Skin of body (tissue), 2 donors: ENCODE data around the gene SFTPA2. TPM values are rescaled to one million over a fixed set of nuclear protein-coding genes. Genes with fewer than 3 reads are reported as not detected.
"Not testable (repeated sequence)": the region's sequence is repeated elsewhere in the genome, so short reads cannot be mapped to it uniquely, and the experiment has no call there.

ENCODE experiments used
- DNase-seq: peaks from one replicate; lab custom pipeline; 2025; lab: John Stamatoyannopoulos, UW
- total RNA-seq: library from RNA; depleted of rRNA; stranded (reverse); fragments of >200 nt; gene quantifications from one replicate; pipeline ENCODE4 v1.2.3, GENCODE V29; 2014

The SFTPA2 gene
- total RNA-seq, 1 donor from 2014 or later: not detected

DNA sequence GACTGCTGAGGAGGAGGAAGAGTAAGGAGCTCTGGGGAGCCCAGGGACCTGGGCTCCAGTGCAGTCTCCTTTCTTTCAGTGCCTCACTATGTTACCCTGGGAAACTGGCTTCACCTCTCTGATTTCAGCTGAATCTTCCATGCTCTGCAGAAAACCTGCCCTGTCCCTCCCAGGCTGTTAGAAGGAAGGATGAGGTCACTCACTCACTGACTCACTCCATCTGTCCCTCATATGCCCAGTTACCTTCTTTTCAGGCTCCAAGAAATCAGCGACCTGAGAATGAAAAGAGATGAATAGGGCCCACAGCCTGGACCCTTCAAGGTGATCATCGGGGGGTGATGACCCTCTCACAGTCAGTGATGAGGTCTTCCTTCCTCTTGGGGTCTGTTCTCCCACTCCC, 481 bp downstream of the SFTPA2 start:
- no peak for DNase-seq

DNA sequence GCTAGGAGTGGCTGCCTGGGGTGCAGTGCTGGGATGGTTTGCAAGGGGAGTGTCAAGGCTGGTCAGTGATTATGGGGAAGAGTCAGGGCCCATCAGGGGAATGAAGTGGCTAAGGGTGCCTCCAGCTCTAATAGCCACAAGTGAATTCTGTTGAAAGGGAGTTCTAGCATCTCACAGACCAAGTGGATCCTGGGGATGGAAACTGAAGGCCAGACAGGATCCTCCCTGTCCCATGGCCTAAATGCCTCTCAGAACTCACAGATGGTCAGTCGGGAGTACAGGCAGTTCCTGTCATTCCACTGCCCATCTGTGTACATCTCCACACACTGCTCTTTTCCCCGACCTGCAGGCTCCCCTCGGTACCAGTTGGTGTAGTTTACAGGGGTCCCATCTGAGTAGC, 3.2 kb downstream of the SFTPA2 start:
- not testable (repeated sequence) for DNase-seq

DNA sequence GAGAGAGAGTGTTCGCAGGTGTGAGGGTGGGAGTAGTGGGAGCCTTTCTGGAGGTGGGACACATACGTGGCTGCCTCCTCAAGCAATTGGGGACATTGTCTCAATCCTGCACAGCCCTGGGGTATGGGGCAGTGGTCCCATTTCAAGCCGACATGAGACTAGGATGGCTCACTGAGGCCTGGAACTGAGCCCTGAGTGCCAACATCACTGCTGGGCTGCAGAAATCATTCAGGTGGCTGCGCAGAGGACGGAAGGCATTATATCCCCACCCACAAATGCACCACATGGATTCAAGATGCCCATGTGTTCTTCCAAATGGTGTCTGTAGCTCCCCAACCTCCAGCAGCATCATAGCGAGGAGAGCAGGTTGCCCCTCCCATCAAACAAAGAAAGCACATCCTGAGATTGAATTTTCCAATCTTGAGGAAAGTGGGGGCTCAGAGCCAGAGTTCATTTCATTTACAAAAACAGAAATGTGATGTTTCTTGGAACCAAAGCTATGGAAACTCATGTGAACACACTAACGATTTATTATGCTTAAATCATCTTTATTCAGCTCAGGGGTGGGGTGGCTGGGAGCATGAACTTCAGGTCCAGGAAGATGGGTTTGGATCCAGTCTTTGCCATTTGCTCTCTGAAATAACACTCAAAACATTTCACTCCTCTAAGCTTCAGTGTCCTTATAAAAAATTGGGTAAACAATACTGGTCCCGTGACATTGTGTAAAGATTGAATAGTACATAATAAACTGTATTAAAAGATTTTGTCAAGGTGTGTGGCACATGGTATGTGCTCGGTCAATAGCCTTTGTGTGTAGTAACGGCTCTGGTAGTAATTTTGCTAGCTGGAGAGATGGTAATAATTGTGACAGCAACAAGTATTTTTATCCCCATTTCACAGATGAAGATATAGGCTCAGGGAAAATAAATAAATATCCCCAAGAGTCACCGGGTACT, 4.6 kb downstream of the SFTPA2 start:
- DNase-seq: no peak

DNA sequence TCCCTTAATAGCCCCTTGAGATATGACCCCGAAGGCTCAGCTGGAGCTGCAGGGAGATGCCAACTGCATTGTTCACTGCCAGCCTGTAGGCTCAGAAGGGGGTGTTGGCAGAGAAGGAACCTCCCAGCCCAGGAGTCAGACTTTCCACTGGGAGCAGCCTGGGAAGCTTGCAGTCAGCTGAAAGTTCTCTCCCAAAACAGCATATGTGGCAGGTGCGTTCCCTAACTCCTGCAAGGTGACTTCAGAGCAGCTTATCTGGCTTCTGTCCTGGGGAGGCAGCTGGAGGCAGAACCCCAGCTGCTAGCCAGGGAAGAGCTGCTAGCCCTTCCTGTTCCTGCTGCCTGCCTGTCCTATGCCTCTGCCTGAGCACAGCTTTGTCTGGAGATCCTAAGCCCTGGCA, 8.1 kb downstream of the SFTPA2 start:
- no peak for DNase-seq

DNA sequence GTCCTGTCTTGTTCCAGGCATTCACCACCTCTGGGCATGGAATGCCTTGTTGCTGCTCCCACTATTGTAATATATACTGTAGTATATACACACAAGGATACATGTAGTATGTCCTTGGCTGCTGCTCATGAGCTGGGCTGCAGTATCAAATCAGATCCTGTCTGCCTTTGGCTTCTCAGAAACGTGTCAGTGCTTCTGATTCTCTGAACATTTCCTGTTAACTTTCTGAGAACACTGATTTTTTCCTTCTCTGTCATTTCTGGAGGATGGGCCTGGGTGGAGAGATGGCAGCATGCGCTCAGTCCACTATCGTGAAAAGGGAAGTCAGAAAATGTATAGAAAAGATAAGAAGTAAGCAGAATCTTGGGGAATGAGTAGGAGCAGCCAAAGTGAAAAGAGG, 12.2 kb downstream of the SFTPA2 start:
- no peak for DNase-seq

DNA sequence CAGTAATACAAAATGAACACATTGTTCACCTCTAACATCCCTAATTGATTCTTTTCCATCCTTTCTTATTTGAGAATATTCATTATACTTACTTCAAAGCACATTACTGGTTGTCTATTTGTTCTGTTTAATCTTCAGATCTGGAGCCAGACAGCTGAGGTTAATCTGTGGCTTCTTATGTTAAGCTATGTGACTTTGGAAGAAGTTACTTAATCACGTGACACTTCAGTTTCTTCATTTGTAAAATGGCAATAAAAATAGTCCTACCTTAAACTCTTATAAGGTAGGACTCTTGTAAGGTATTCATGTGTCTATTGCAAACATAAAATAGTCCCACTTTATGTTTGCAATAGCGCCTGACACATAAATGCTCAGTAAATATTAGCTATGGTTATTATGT, 13.1 kb downstream of the SFTPA2 start:
- DNase-seq: not testable (repeated sequence)

DNA sequence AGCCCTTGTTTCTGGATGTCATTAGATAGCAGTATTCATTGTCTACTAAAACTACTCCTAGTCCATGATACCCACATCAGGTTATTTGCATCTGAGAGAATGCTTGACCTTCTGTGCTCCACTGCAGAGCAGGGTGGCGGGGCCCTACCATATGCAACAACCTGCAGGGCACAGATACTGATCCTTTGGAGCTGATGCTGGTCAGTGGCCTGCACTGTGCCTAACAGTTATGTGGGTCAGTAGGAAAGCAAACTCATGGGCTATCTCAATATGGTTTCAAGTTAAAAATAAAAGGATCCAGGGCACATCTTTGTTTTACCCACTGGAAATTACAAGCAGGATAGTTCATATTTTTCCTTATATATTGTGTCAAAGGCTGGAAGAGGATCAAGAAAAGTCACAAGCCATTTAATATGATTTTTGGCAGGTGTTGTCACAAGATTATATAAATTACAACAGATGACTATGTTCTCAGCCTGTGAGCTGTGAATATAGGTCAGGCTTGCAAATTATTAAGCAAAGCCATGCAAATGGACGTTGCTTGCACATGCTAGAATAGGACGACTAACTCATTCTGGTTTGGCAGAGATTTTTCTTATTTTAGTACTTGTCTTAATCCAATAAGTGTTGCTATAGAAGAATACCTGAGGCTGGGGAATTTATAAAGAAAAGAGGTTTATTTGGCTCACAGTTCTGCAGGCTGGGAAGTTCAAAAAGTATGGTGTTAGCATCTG, 15.1 kb downstream of the SFTPA2 start:
- DNase-seq: not testable (repeated sequence)

DNA sequence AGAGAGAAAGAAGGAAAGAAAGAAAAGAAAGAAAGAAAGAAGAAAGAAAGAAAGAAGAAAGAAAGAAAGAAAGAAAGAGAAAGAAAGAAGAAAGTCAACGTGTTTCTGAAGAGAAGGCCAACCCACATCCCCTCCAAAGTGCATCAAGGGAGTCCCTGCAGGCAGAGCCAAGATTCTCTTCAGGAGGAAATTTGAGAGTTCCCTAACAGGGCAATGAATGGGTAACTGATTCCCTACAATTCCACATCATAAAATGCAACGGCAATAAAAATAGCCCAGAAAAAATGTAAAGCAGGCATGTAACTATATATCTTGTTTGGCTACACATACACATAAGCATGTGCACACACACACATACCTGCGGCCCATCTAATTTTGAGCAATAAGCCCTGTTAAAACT, 15.8 kb downstream of the SFTPA2 start:
- not testable (repeated sequence) for DNase-seq

DNA sequence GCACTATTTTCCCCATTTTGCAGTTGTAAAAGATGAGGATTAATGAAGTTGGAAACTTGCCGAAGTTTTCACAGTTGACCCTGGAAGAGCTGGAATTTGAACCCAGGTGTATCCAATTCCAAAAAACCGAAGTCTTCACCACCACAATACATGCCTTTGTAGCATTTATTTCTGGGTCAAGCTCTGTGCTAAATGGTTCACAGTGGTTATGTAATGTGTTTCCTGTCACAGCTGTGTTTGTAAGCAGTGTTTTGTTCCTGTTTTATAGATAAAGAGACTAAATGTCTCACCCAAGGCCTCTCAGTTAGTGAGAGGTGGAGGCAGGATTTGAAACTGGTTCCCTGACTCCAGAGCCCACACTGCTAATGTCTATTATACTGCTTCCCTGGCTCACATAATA, 17.6 kb downstream of the SFTPA2 start:
- no peak for DNase-seq

DNA sequence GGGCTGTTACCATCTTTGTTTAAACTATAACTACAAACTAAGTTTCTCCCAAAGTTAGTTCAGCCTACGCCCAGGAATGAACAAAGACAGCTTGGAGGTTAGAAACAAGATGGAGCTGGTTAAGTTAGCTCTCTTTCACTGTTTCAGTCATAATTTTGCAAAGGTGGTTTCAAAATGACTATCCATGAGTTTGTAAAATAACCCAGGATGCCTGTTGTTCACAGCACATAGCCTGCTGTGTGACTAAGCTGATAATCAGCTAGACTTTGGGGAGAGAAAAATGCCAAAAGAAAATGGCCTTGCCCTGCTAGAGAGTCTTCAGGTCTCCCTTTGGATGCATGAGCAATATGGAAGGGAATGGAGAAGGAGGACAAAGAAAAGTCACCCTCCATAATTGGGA, 19.3 kb downstream of the SFTPA2 start:
- not testable (repeated sequence) for DNase-seq

DNA sequence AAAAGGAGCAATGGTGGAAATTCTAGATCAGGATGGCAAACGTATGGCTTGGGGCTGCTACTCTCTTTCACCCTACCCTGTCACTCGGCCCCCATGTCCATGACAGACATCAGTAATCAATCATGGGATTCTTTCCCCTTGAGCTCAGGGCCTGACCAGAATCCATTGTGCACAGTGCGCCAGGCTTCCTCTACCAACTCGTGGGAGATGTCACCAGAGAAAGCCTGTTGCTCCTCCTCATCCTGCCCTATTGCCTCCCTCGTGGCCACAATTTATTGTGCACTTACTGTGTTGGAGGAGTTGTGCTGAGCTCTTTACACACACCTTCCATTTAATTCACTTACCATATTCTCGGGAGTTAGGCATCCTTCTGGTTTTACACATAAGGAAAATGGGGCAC, 21.9 kb downstream of the SFTPA2 start:
- DNase-seq: not testable (repeated sequence)

DNA sequence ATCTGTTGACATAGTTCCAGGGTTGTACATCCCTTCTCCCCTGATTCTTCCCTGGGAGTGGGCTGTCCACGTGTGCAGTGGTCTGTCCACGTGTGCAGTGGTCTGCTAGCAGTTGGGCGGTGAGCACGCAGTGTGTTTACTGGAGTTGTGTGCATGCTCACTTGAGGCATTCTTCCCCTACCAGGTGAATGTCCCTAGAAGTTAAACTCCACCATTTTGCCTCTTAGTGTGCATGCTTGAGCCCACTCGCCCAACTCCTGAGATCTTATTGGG, 26.4 kb downstream of the SFTPA2 start:
- not testable (repeated sequence) for DNase-seq

DNA sequence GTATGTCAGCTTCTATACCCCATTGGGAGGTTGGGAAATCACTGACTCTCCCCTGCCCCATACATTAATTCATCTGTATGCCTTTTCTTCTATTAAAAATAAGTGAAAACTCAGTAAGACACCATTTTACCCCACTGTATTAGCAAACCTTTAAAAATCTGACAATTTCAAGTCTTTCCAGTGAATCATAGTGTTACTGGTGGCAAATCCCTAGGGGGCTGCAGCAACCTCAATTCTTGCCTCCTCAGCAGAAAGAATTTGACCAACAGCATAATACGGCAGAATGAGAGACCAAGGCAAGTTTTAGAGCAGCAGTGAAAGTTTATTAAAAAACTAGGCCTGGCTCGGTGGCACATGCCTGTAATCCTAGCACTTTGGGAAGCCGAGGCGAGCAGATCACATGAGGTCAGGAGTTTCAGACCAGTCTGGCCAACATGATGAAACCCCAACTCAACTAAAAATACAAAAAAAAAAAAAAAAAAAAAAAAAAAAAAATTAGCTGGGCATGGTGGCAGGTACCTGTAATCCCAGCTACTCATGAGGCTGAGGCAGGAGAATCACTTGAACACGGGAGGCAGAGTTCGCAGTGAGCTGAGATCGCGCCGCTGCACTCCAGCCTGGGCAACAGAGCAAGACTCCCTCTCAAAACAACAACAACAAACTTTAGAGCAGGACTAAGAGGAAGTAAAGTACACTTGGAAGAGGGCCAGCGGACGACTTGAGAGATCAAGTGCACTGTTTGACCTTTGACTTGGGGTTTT, 26.9 kb downstream of the SFTPA2 start:
- DNase-seq: not testable (repeated sequence)

DNA sequence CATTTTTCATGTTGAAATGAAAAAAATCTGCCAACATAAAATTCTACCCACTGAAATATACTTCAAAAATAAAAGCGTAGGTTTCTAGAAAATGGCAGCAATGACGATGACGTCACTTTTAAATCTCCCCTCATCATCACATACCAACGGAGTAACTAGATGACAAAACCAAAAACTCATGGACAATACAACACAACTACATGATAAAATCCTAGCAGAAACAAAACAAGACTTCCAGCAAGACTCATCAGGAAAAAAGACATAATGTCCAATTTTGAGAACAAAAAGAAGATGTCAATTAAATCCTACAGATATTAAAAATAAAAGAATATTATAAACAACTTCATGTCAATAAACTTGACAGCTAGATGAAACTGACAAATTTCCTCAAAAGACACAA, 31.9 kb downstream of the SFTPA2 start:
- not testable (repeated sequence) for DNase-seq

DNA sequence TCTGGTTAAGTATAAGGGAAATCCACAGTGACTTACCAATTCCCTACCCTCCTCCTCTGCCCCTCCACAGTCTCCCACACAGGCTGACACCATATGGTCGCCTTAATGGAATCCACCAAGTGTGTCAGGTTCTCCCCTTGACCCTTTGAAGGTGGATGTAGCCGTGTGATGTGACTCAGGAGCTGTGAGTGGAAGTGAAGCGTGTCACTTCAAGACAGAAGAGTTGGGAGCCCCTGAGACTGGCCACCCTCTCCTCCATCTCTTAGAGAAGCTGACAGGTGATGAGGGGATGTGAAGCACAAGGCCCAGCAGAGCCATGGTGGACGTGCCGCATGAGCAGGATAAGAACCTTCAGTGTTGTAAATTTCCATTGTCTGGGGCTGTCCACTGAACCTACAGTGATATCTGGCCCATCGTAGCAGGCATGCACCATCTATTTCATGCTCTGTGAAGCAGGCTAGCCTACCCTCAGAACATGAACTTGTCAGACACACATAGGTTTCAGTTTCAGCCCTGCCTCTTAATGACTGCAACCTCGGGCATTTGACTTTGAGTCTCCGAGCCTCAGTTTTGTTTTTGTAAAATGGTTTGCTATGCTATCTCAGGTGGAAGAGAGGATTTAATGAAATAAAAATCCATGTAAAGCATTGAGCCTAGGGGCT, 35.0 kb downstream of the SFTPA2 start:
- DNase-seq: not testable (repeated sequence)

DNA sequence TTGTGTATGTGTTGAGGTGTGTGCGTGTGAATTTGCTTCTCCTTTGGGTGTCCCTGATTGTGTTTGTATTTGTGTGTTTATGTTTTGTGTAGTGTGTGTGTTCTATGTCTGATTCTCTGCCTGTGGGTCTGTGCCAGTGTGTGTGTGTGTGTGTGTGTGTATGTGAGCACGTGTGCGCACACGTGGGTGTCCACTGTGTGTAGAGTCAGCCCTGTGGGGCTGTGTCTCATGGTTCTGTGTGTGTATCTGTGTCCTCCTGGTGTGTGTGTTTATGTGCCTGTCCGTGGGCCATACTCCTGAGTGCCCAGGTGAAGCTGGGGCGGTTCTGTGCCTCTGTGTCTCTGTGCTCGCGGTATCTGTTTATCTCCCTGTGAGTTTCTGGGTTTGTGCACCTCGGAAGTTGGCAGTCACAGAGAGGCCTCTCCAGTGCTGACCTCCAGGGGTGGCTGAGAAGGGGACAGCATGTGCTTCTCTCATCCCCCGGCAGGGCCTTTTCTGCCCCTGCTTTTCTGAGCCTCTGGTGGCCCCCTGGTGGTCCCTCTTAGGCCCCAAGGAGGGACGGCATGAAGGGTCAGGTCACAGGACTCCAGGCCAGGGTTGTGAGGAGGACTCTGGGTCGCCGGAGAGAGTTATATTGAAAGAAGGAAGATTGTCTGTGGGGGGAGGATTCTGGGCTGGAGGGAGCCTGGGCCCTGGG, 36.9 kb downstream of the SFTPA2 start:
- DNase-seq: not testable (repeated sequence)

DNA sequence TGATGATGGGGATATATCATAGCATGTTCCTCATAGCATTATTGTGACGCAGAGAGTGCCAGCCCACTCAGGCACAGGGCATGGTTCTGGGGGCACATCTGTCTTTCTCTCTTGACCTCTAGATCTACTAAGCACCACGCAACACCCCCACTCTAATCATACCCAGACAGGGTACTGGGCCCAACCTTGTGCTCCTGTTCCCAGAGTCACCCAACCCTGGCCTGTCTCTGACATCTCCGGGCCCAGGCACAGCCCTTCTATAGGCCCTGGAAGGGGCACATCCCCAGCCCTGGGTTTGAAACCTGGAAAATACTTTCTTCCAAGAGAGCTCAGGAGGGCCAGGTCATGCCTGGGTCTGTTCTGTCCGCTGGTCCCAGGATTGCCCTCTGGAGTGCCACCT, 37.7 kb downstream of the SFTPA2 start:
- DNase-seq: not testable (repeated sequence)

DNA sequence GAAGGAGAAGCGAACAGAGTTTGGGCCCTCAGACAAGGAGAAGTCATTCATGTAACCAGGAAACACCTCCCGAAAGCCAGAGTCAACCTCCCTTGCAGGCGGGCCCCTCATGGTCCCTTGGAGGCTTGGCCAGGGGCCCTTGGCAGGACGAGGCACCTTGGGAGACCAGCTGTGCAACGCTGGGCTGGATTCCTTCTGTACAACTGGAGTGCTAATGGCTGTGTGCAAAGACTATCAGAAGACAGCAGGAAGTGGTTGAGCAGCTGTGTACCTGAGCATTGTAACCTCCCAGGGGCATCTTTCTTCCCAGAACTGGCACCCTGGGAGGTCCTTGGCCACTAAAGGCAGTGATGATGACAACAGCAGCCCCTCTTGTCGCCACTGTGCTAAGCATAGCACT, 38.5 kb downstream of the SFTPA2 start:
- not testable (repeated sequence) for DNase-seq

DNA sequence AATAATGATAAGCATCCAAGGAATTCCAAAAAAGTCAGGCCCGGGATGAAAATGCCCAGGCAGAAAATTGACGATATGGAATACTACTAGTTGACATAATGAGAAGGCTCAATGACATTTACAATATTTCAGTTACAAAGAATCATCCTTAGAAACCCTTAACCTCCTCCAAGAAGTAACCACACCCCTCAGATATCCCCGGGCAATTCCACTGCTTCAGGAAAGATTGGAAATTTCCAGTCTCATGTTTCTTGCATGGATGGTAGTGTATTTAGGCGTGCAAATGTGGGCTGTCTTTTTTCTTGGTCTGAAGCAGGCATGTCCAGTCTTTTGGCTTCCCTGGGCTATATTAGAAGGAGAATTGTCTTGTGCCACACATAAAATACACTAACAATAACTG, 42.6 kb downstream of the SFTPA2 start:
- DNase-seq: not testable (repeated sequence)

DNA sequence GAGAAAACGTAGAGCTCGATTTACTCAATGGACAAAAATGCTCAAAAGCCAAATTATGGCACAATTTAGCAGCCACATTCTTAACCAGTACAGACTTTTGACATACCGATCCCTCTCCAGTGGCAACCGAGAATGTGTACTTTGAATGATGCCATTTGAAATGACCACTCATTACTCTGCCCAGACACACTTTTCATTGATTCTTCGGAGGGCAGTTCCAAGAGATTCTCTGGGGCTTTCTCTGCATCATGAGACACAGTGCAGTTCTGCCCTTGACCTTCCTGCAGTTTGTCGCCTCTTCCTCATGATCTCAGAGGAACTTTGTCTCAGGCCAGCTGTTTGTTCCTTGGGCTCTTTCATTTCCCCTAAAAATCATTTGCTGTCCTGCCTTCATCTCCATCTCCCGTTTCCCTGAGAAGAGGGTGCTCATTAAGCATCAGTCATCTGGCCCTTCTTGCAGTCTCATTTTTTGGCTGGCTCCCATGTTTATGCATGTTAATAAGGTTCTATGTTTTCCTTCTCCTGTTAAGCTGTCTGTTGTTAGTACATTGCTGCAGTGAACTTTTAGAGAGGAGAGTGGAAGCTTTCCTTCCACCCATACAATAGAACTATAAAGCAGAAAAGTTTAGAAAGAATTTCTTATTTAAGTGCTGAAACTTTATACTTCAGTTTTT, 43.5 kb downstream of the SFTPA2 start:
- DNase-seq: not testable (repeated sequence)
